ENCODE measurements around the gene ZNF426. TPM values are rescaled to one million over a fixed set of nuclear protein-coding genes. Genes with fewer than 3 reads are reported as not detected.
"Not testable (repeated sequence)": the region's sequence is repeated elsewhere in the genome, so short reads cannot be mapped to it uniquely, and the experiment has no call there.

ZNF426 gene
- 11.2 TPM for polyA plus RNA-seq (2013, experiment 1 of 2)
- polyA plus RNA-seq (2013, experiment 2 of 2): 11.3 TPM

DNA sequence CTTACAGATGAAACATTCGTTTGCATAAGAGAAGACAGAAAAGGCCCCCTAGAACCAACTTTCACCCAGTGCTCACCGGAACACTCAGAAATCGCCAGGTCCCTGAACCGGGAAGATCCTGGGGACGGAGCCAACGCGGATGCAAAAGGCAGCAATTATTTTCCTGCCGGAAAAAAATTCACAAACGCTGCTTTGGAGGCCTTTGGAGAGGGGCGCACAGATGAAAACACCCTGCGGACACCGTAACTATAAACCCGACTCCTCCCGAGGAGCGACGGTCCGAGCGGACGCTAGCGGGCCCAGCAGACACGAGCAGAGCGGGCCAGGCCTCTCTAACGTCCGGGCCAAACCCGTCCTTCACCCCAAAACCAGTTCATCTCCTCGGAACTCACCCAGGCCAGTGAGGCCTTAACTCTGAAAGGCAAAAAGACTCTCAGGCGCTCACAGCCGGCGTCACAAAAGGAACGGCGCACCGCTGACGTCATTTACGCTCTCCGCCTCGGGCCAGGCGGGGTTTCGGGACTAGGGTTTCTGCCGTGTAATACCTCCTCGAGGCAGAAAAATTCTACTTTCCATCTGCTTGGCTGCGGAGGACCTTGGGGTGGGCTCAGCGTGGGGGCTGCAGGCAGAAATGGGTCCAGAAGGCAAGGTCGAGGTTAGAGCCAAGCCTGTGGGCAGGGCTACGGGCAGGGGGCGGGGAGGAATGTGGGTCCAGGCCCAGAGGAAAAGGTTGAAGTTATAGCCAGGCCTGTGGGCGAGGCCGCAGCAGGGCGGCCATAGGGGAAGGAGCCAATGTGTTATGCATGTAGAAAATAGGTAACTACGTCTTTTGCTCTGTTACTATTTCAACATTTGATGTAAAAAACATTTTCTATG is at the start of gene ZNF426:
Gene ZNF426 (minus strand): TSS at position 463 of the 876 bp plus-strand sequence. CDS start 2,413 bp downstream, outside the sequence.
- WGBS, 2 experiments (ENCODE audit: insufficient coverage in 2 of 2): 1 to 3% methylated on average over 37 to 41 of the region's 49 CpGs
- Histone ChIP-seq H3K4me3 (ENCODE audit: extremely low read depth, insufficient read depth, low read length, poor library complexity, severe bottlenecking) (peak within 1 kb of the TSS; percentile 91), H3K36me3 (ENCODE audit: control insufficient read depth, insufficient read depth, low read length) (peaks cover 38% of the 10 kb centered on the region), H3K9me3 (ENCODE audit: control insufficient read depth, low read length) (peaks cover 46% of the 10 kb centered on the region), H3K4me1 (ENCODE audit: control insufficient read depth, insufficient read depth, low read length, poor library complexity, severe bottlenecking) (peaks cover 2% of the 10 kb centered on the region), H3K27ac (ENCODE audit: low read depth, low read length, severe bottlenecking) (peak within 1 kb of the TSS; percentile 99)

DNA sequence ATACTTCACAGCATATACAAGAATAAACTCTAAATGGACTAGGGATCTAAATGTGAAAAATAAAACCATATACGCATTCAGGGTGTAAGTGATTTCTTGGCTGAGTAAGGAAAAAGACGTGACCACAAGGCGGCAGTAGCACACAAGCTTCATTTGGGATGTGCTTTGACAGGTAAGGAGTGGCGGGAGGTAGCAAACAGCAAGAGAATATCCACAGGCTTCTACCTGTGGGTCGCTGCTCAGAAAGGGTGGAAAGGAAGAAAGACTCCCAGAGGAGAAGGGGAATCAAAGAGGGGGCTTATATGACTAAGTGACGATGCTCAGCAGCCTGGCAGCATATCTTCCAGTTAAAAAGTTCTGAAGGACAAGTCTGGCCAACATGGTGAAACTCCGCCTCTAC is 48.3 kb upstream of the ZNF426 start:
- 5 to 33% methylated on average over 3 to 4 of the region's 7 CpGs for WGBS, 2 experiments (ENCODE audit: insufficient coverage in 2 of 2)
- no peak overlapping the region for H3K27ac ChIP-seq (ENCODE audit: low read depth, low read length, severe bottlenecking)
- H3K9me3 ChIP-seq (ENCODE audit: control insufficient read depth, low read length): peaks cover 4% of the 10 kb centered on the region
- H3K4me3 ChIP-seq (ENCODE audit: extremely low read depth, insufficient read depth, low read length, poor library complexity, severe bottlenecking): no peak overlapping the region
- H3K4me1 ChIP-seq (ENCODE audit: control insufficient read depth, insufficient read depth, low read length, poor library complexity, severe bottlenecking): no peaks in the 10 kb centered on the region
- peaks cover 15% of the 10 kb centered on the region for H3K36me3 ChIP-seq (ENCODE audit: control insufficient read depth, insufficient read depth, low read length)

DNA sequence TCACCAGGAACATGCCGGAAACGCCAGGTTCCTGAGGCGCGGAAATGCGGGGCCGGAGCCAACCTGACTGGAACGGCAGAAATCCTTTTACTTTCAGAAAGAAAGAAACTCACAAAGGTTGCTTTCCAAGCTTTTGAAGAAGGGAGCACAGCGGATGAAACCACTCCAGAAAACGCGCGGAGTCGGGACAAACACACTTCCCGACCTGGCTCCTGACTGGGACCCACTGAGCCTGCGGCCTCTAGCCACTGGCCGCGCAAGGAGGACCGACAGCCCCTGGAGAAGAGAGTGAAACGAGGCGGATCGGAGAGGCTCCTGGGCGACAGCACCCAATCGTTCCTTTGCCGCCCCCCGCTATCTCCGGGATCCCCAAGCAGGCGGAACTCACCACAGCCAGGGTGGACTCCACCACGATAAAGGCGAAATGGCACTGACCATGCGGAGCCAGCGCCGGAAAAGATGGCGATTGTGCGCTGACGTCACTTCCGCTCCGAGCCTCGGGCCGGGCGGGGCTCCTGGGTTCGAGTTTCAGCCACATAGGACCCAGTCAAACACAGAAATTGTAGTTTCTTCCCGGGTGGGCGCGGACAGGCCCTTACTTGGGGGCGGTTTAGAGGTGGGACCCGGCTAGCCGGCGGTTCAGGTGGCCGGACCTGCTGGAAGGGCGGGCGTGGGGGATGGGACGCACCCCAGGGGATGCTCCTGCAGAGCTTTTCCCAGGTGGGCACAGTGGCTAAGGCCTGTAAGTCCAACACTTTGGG is 45.8 kb upstream of the ZNF426 start, which contains the start of gene ZNF121:
Gene ZNF121 (minus strand): TSS at position 432 of the 761 bp plus-strand sequence. CDS start 16,407 bp downstream, outside the sequence.
- H3K4me3 ChIP-seq (ENCODE audit: extremely low read depth, insufficient read depth, low read length, poor library complexity, severe bottlenecking): peak within 1 kb of the TSS; percentile 77
- H3K27ac ChIP-seq (ENCODE audit: low read depth, low read length, severe bottlenecking): peak within 1 kb of the TSS; percentile 82
- peaks cover 22% of the 10 kb centered on the region for H3K9me3 ChIP-seq (ENCODE audit: control insufficient read depth, low read length)
- peaks cover 40% of the 10 kb centered on the region for H3K36me3 ChIP-seq (ENCODE audit: control insufficient read depth, insufficient read depth, low read length)
- H3K4me1 ChIP-seq (ENCODE audit: control insufficient read depth, insufficient read depth, low read length, poor library complexity, severe bottlenecking): no peaks in the 10 kb centered on the region
- WGBS, 2 experiments (ENCODE audit: insufficient coverage in 2 of 2): 0 to 1% methylated on average over 22 to 49 of the region's 51 CpGs

DNA sequence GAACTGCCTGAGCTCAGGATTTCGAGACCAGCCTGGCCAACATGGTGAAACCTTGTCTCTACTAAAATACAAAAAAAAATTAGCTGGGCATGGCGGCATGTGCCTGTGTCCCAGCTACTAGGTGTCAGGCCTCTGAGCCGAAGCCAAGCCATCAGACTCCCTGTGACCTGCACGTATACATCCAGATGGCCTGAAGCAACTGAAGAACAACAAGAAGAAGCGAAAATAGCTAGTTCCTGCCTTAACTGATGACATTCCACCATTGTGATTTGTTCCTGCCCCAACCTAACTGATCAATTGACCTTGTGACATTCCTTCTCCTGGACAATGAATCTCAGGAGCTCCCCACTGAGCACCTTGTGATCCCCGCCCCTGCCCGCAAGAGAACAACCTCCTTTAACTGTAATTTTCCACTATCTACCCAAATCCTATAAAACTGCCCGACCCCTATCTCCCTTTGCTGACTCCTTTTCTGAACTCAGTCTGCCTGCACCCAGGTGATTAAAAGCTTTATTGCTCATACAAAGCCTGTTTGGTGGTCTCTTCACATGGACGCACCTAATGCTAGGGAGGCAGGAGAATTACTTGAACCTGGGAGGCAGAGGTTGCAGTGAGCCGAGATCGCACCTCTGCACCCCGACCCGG is 43.8 kb upstream of the ZNF426 start:
- not testable (repeated sequence) for H3K4me3 ChIP-seq (ENCODE audit: extremely low read depth, insufficient read depth, low read length, poor library complexity, severe bottlenecking); H3K4me1 ChIP-seq (ENCODE audit: control insufficient read depth, insufficient read depth, low read length, poor library complexity, severe bottlenecking); H3K27ac ChIP-seq (ENCODE audit: low read depth, low read length, severe bottlenecking)
- peaks cover 42% of the 10 kb centered on the region for H3K9me3 ChIP-seq (ENCODE audit: control insufficient read depth, low read length)
- H3K36me3 ChIP-seq (ENCODE audit: control insufficient read depth, insufficient read depth, low read length): peaks cover 59% of the 10 kb centered on the region
- whole genome bisulfite sequencing, 2 experiments (ENCODE audit: insufficient coverage in 2 of 2): 66 to 76% methylated on average over 10 to 11 of the region's 13 CpGs

DNA sequence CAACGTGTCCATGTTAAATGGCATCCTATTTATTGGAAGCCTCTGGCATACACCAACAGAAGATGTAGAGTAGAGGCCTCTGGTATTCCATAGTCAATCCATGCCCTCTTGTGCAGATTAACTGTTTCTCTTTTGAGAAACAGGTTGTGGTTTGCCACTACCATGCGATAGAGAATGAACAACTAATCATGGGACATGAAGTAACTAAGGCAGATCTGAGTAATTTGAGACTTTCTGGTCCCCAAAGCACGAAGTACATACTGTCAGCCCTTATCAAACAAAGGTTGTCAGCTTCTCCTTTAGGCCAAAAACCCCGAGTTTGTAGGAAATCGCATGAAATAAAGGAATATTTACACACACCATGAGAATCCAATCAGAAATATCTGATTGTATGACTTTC is 42.3 kb upstream of the ZNF426 start:
- Histone ChIP-seq H3K36me3 (ENCODE audit: control insufficient read depth, insufficient read depth, low read length) (peaks cover 71% of the 10 kb centered on the region), H3K4me1 (ENCODE audit: control insufficient read depth, insufficient read depth, low read length, poor library complexity, severe bottlenecking) (no peaks in the 10 kb centered on the region), H3K9me3 (ENCODE audit: control insufficient read depth, low read length) (peaks cover 49% of the 10 kb centered on the region), H3K4me3 (ENCODE audit: extremely low read depth, insufficient read depth, low read length, poor library complexity, severe bottlenecking) (no peak overlapping the region), H3K27ac (ENCODE audit: low read depth, low read length, severe bottlenecking) (no peak overlapping the region)
- 83 to 100% methylated on average over 2 of the region's 5 CpGs for WGBS, 2 experiments (ENCODE audit: insufficient coverage in 2 of 2)

DNA sequence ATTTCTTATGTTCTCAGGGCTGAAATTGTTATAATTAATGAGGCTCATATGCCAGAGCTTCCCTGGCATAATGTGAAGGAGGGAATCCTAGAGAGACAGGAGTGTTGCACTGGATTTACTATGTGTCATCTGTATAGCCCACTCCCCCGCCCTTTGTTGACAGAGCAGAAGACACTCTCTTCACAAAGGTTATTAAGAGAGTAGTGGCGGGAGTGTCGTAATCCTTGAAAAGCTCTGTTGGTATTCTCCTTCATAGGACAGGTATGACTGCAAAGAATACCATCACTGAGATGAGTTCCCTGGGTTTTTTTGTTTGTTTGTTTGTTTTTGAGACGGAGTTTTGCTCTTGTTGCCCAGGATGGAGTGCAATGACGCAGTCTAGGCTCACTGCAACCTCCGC is 31.8 kb upstream of the ZNF426 start:
- Histone ChIP-seq H3K27ac (ENCODE audit: low read depth, low read length, severe bottlenecking) (no peak overlapping the region), H3K36me3 (ENCODE audit: control insufficient read depth, insufficient read depth, low read length) (peaks cover 98% of the 10 kb centered on the region), H3K4me3 (ENCODE audit: extremely low read depth, insufficient read depth, low read length, poor library complexity, severe bottlenecking) (no peak overlapping the region), H3K4me1 (ENCODE audit: control insufficient read depth, insufficient read depth, low read length, poor library complexity, severe bottlenecking) (no peaks in the 10 kb centered on the region), H3K9me3 (ENCODE audit: control insufficient read depth, low read length) (peaks cover 94% of the 10 kb centered on the region)
- WGBS, 2 experiments (ENCODE audit: insufficient coverage in 2 of 2): 72 to 98% methylated on average over 3 to 5 of the region's 6 CpGs

DNA sequence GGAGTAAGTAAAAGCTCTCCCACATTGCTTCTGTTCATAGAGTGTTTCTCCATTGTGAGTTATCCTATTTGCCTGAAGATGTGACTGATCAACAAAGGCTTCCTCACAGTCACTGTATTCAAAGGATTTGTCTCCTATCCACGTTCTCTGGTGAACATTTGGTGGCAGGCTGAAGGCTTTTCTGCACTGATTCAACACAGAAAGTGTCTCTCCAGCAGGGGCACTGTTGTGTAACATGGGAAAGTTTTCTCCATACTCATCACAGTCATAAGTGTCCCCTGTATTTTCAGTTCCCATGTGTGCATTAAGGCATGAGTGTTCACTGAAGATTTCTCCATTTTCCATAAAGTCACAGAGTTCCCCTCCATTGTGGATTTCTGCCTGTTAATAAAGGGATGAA is 28.3 kb upstream of the ZNF426 start:
- no peaks in the 10 kb centered on the region for H3K4me1 ChIP-seq (ENCODE audit: control insufficient read depth, insufficient read depth, low read length, poor library complexity, severe bottlenecking)
- H3K4me3 ChIP-seq (ENCODE audit: extremely low read depth, insufficient read depth, low read length, poor library complexity, severe bottlenecking): no peak overlapping the region
- H3K36me3 ChIP-seq (ENCODE audit: control insufficient read depth, insufficient read depth, low read length): peaks cover 100% of the 10 kb centered on the region
- WGBS, 2 experiments (ENCODE audit: insufficient coverage in 2 of 2): no CpG with 5 or more reads among the region's 1 CpG
- H3K9me3 ChIP-seq (ENCODE audit: control insufficient read depth, low read length): peaks cover 90% of the 10 kb centered on the region
- H3K27ac ChIP-seq (ENCODE audit: low read depth, low read length, severe bottlenecking): no peak overlapping the region

DNA sequence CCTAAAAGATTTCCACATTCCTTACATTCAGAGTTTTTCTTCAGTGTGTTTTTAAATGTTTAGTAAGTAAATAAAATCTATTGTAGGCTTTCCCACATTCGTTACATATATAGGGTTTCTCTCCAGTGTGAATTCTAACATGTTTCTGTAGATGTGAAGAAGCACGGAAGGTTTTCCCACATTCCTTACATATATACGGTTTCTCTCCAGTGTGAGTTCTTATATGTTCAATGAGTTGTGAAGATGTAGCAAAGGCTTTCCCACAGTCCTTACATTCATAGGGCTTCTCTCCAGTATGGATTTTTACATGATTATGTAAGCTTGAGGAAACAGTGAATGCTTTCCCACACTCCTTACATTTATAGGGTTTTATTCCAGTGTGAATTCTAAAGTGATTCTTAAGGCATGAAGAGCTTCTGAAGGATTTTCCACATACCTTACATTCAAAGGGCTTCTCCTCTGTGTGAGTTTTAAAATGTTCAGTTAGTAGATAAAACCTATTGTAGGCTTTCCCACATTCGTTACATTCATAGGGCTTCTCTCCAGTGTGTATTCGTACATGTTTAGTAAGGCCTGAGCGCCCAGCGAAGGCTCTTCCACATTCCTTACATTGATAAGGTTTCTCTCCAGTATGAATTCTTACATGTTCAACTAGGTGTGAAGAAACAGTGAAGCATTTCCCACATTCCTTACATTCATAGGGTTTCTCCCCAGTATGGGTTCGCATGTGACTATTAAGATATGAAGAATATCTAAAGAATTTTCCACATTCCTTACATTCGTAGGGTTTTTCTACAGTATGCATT is 27.7 kb upstream of the ZNF426 start:
- H3K36me3 ChIP-seq (ENCODE audit: control insufficient read depth, insufficient read depth, low read length): peaks cover 100% of the 10 kb centered on the region
- H3K4me3 ChIP-seq (ENCODE audit: extremely low read depth, insufficient read depth, low read length, poor library complexity, severe bottlenecking): no peak overlapping the region
- H3K27ac ChIP-seq (ENCODE audit: low read depth, low read length, severe bottlenecking): no peak overlapping the region
- 100% methylated on average over 4 of the region's 9 CpGs; no CpG with 5 or more reads in 1 of the 2 experiments for WGBS, 2 experiments (ENCODE audit: insufficient coverage in 2 of 2)
- H3K9me3 ChIP-seq (ENCODE audit: control insufficient read depth, low read length): peaks cover 86% of the 10 kb centered on the region
- no peaks in the 10 kb centered on the region for H3K4me1 ChIP-seq (ENCODE audit: control insufficient read depth, insufficient read depth, low read length, poor library complexity, severe bottlenecking)

DNA sequence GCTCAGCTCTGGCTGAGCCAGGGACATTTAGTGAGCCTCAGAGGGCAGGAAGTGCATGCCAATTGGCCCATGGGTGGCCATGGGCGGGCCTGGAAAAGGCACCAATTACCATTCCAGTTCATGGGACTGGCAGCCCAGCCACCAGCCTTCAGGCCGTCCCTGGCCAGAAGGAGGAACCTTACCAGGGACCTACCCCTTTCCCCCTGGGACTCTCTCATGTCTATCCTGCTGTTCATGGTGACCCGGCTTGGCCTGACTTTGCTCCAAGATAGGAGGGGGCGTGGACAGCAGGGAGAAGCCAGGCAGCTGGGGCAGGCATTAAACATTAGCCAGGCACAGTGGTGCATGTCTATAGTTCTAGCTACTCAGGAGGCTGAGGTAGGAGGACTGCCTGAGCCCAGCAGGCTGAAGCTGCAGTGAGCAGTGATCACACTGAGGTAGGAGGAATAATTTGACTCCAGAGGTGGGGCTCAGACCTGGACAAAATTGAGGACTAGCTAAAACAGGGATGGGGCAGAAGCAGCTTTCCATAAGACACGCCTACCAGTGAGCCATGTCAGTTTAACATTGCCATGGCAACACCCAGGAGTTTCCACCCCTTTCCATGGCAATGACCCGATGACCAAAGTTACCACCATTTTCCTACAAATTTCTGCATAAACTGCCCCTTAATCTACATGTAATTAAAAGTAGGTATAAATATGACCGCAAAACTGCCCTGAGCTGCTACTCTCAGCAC is 14.3 kb upstream of the ZNF426 start:
- Histone ChIP-seq H3K27ac (ENCODE audit: low read depth, low read length, severe bottlenecking) (no peak overlapping the region), H3K9me3 (ENCODE audit: control insufficient read depth, low read length) (peaks cover 13% of the 10 kb centered on the region), H3K36me3 (ENCODE audit: control insufficient read depth, insufficient read depth, low read length) (no peaks in the 10 kb centered on the region), H3K4me3 (ENCODE audit: extremely low read depth, insufficient read depth, low read length, poor library complexity, severe bottlenecking) (no peak overlapping the region), H3K4me1 (ENCODE audit: control insufficient read depth, insufficient read depth, low read length, poor library complexity, severe bottlenecking) (no peaks in the 10 kb centered on the region)
- WGBS, 2 experiments (ENCODE audit: insufficient coverage in 2 of 2): 88 to 100% methylated on average over 4 to 5 of the region's 7 CpGs

Measured in mesodermal cell (in vitro differentiated cells).